HTERT RPE-1 (cell line): ENCODE results near the gene GRAMD1B.

Source experiments
- in situ Hi-C: fragments of 300-500 bp; cut with MboI; formaldehyde crosslinking; loops from 4 replicates; pipeline ENCODE4 v1.14.3; 2020; ENCODE audit warnings: low sequenced_read_pairs

The GRAMD1B gene

GRCh38 chr11:123408619-123409455 is 21.2 kb upstream of the GRAMD1B start:
- in situ Hi-C loops = no loop called here

GRCh38 chr11:123409456-123410217 is 20.4 kb upstream of the GRAMD1B start:
- in situ Hi-C loops = no loop called here

GRCh38 chr11:123410218-123410549 is 19.9 kb upstream of the GRAMD1B start:
- in situ Hi-C loops = no loop called here

- in situ Hi-C loops = no loop called here
Observed at GRCh38 chr11:123413636-123414035, 16.4 kb upstream of the GRAMD1B start.

- in situ Hi-C loops = no loop called here
Observed at GRCh38 chr11:123416566-123416965, 13.5 kb upstream of the GRAMD1B start.

GRCh38 chr11:123418351-123419114 is 11.5 kb upstream of the GRAMD1B start:
- in situ Hi-C loops = no loop called here

- in situ Hi-C loops = no loop called here
Observed at GRCh38 chr11:123419731-123420452, 10.2 kb upstream of the GRAMD1B start.

- in situ Hi-C loops = no loop called here
Observed at GRCh38 chr11:123421589-123421988, 8.5 kb upstream of the GRAMD1B start.

- in situ Hi-C loops = no loop called here
Observed at GRCh38 chr11:123425367-123425766, 4.7 kb upstream of the GRAMD1B start.

- in situ Hi-C loops = no loop called here
Observed at GRCh38 chr11:123426789-123427188, 3.3 kb upstream of the GRAMD1B start.

- in situ Hi-C loops = no loop called here
Observed at GRCh38 chr11:123427405-123427804, 2.7 kb upstream of the GRAMD1B start.

- in situ Hi-C loops = no loop called here
Observed at GRCh38 chr11:123428116-123428715, 1.9 kb upstream of the GRAMD1B start.

- in situ Hi-C loops = no loop called here
Observed at GRCh38 chr11:123429336-123429735, 733 bp upstream of the GRAMD1B start.

GRCh38 chr11:123430721-123431497 is 840 bp downstream of the GRAMD1B start:
- in situ Hi-C loops = no loop called here

- in situ Hi-C loops = no loop called here
Observed at GRCh38 chr11:123431619-123432018, 1.6 kb downstream of the GRAMD1B start.

GRCh38 chr11:123434262-123434661 is 4.2 kb downstream of the GRAMD1B start:
- in situ Hi-C loops = no loop called here

GRCh38 chr11:123434911-123435310 is 4.8 kb downstream of the GRAMD1B start:
- in situ Hi-C loops = no loop called here

GRCh38 chr11:123437236-123437979 is 7.3 kb downstream of the GRAMD1B start:
- in situ Hi-C loops = no loop called here

GRCh38 chr11:123438131-123438627 is 8.1 kb downstream of the GRAMD1B start:
- in situ Hi-C loops = no loop called here
